Measurements from ENCODE around the gene PACSIN2. TPM values are rescaled to one million over a fixed set of nuclear protein-coding genes. Genes with fewer than 3 reads are reported as not detected.

PACSIN2 gene
- total and polyA plus RNA-seq, 2 experiments from 2014 or later: 23.5 to 57.3 TPM

GRCh38 chr22:42928969-42929837 lies 85.7 kb downstream of the PACSIN2 start:
- H3K27ac ChIP-seq (ENCODE audit: low read depth): no peak overlapping the region
- H3K4me1 Mint-ChIP-seq: peaks cover 22% of the 10 kb centered on the region
- H2AFZ ChIP-seq: no peak overlapping the region
- H3K27me3 ChIP-seq (ENCODE audit: insufficient read depth): no peaks in the 10 kb centered on the region
- peaks cover 3% of the 10 kb centered on the region; the same call in 1 of the 2 replicates for H3K4me1 ChIP-seq (ENCODE audit: insufficient read depth)
- peaks cover 55% of the 10 kb centered on the region for H4K20me1 ChIP-seq (replicated peaks; ENCODE audit: insufficient read depth)
- H3K9me3 Mint-ChIP-seq: no peaks in the 10 kb centered on the region; the same call in 2 of the 3 replicates
- peaks cover 99% of the 10 kb centered on the region for H3K79me2 ChIP-seq (replicated peaks; ENCODE audit: insufficient read depth)
- no peak overlapping the region for H3K4me3 ChIP-seq
- no peaks in the 10 kb centered on the region for H3K36me3 ChIP-seq (ENCODE audit: insufficient read depth)
- no peaks in the 10 kb centered on the region for H3K9me2 ChIP-seq (ENCODE audit: insufficient read depth)
- no peak overlapping the region for H3K4me3 Mint-ChIP-seq
- no peak for DNase-seq (ENCODE audit: low spot score)
- peaks cover 7% of the 10 kb centered on the region for H3K27me3 Mint-ChIP-seq (ENCODE audit: insufficient read depth, low read depth, poor library complexity)
- H3K4me2 ChIP-seq: no peak overlapping the region
- H3K36me3 Mint-ChIP-seq (ENCODE audit: low read depth): no peaks in the 10 kb centered on the region
- no peaks in the 10 kb centered on the region for H3F3A ChIP-seq (replicated peaks; ENCODE audit: low read depth)
- H3K27ac Mint-ChIP-seq: no peak overlapping the region
- no peak for ATAC-seq
- TF ChIP-seq POLR2AphosphoS5 (IDR thresholded peaks at IDR 0.05; ENCODE audit: low read depth): no peak
- no peak for TF ChIP-seq ZNF462 (CRISPR knock-in tag; IDR thresholded peaks at IDR 0.05)
- no peak for TF ChIP-seq REST (IDR thresholded peaks at IDR 0.05; ENCODE audit: unreplicated experiment)
- TF ChIP-seq CREB1 (CRISPR knock-in tag; IDR thresholded peaks at IDR 0.05; ENCODE audit: low read depth): no peak
- no peak for TF ChIP-seq CTCF (conservative IDR thresholded peaks at IDR 0.05; ENCODE audit: low read depth in 2 of 2)
- TF ChIP-seq EZH2 (IDR thresholded peaks at IDR 0.05; ENCODE audit: low read depth, unreplicated experiment): no peak
- TF ChIP-seq STAT1 (IDR thresholded peaks at IDR 0.05; ENCODE audit: unreplicated experiment): no peak
- TF ChIP-seq ETS1 (IDR thresholded peaks at IDR 0.05): no peak
- no peak for TF ChIP-seq NANOG (IDR thresholded peaks at IDR 0.05; ENCODE audit: borderline replicate concordance)
- no peak for TF ChIP-seq JUNB (IDR thresholded peaks at IDR 0.05; ENCODE audit: unreplicated experiment)
- TF ChIP-seq ZNF331 (CRISPR knock-in tag; IDR thresholded peaks at IDR 0.05; ENCODE audit: low read depth): no peak
- TF ChIP-seq EZH2phosphoT487 (IDR thresholded peaks at IDR 0.05; ENCODE audit: unreplicated experiment): no peak
- no peak for TF ChIP-seq ZNF114 (CRISPR knock-in tag; IDR thresholded peaks at IDR 0.05)

Data from GM23338 (cell line).